PC-3 (cell line): ENCODE measurements around the gene SYCP1. TPM values are rescaled to one million over a fixed set of nuclear protein-coding genes. Genes with fewer than 3 reads are reported as not detected.

Source experiments
- ATAC-seq: fragments of 200-7000 bp; cut with Tn5 transposase; 2 replicates; pipeline ENCODE4 v1.9.1; 2020; ENCODE audit warnings: mild to moderate bottlenecking, moderate library complexity
- BruUV-seq: library from RNA; stranded (reverse); fragments of 400-500 nt; replicated peaks from 2 replicates; lab custom pipeline; 2021; lab: Mats Ljungman, UMichigan
- CTCF ChIA-PET: fragments of 300-600 bp; sonication (Branson Sonifier 250); formaldehyde crosslinking; loops from one replicate; lab custom pipeline; 2022; ENCODE audit warnings: antibody characterized with exemption; lab: Charles Lee
- POLR2A ChIA-PET: fragments of 300-600 bp; sonication (Branson Sonifier 250); formaldehyde crosslinking; loops from one replicate; lab custom pipeline; 2022; ENCODE audit warnings: antibody characterized with exemption; ENCODE audit not compliant: unreplicated experiment; lab: Charles Lee
- DNase-seq: peaks from one replicate; pipeline ENCODE4 v3.0.0-alpha.2; 2015
- H2AFZ ChIP-seq: fragments of 300-600 bp; sonication (generic); 2 replicates; pipeline ENCODE4 v1.6.0; 2016; ENCODE audit warnings: antibody characterized with exemption, low read length
- H3F3A ChIP-seq: fragments of 300-600 bp; sonication (generic); one replicate; pipeline ENCODE4 v1.6.0; 2017; ENCODE audit warnings: antibody characterized with exemption, low read length, control low read depth, mild to moderate bottlenecking; ENCODE audit not compliant: unreplicated experiment
- H3K27ac ChIP-seq: fragments of 300-600 bp; sonication (generic); 2 replicates; pipeline ENCODE4 v1.5.1; 2016; ENCODE audit warnings: mild to moderate bottlenecking, low read length
- H3K27me3 ChIP-seq: fragments of 300-600 bp; sonication (generic); 2 replicates; pipeline ENCODE4 v1.6.1; 2016; ENCODE audit warnings: low read length, mixed read lengths
- H3K36me3 ChIP-seq: fragments of 300-600 bp; sonication (generic); 2 replicates; pipeline ENCODE4 v1.6.1; 2016; ENCODE audit warnings: low read depth, mixed run types, low read length, mixed read lengths
- H3K4me1 ChIP-seq: fragments of 300-600 bp; sonication (generic); 2 replicates; pipeline ENCODE4 v1.5.1; 2016; ENCODE audit warnings: low read length; ENCODE audit not compliant: insufficient read depth
- H3K4me2 ChIP-seq: fragments of 300-600 bp; sonication (generic); 2 replicates; pipeline ENCODE4 v1.6.0; 2016; ENCODE audit warnings: low read length
- H3K4me3 ChIP-seq: fragments of 300-600 bp; sonication (generic); 2 replicates; pipeline ENCODE4 v1.5.1; 2016; ENCODE audit warnings: mild to moderate bottlenecking, low read length, mixed read lengths
- H3K79me2 ChIP-seq: fragments of 300-600 bp; sonication (generic); 2 replicates; pipeline ENCODE4 v1.6.1; 2017; ENCODE audit warnings: low read length, mixed read lengths
- H3K9ac ChIP-seq: fragments of 300-600 bp; sonication (generic); 2 replicates; pipeline ENCODE4 v1.6.0; 2016; ENCODE audit warnings: mild to moderate bottlenecking, low read length
- H3K9me2 ChIP-seq: fragments of 300-600 bp; sonication (generic); replicated peaks from 2 replicates; pipeline ENCODE4 v1.6.1; 2016; ENCODE audit warnings: mixed run types, low read length, mixed read lengths
- H3K9me3 ChIP-seq: fragments of 300-600 bp; sonication (generic); 2 replicates; pipeline ENCODE4 v1.6.1; 2016; ENCODE audit warnings: low read length, mixed read lengths
- H4K20me1 ChIP-seq: fragments of 300-600 bp; sonication (generic); 2 replicates; pipeline ENCODE4 v1.6.1; 2016; ENCODE audit warnings: low read length, mixed read lengths
- CTCF ChIP-seq: fragments of 300-600 bp; sonication (generic); conservative IDR thresholded peaks from 2 replicates; pipeline ENCODE4 v1.5.1; 2017; ENCODE audit warnings: antibody characterized with exemption, low read depth, mild to moderate bottlenecking, low read length
- EZH2 ChIP-seq: fragments of 300-600 bp; sonication (generic); IDR thresholded peaks from one replicate; pipeline ENCODE4 v1.6.1; 2017; ENCODE audit warnings: antibody characterized with exemption, mild to moderate bottlenecking, low read length; ENCODE audit not compliant: unreplicated experiment
- EZH2phosphoT487 ChIP-seq: fragments of 300-600 bp; sonication (generic); IDR thresholded peaks from 2 replicates; pipeline ENCODE4 v1.6.1; 2018; ENCODE audit warnings: mild to moderate bottlenecking, antibody characterized with exemption, low read length, borderline replicate concordance
- intact Hi-C: fragments of 100-400 bp; cut with micrococcal nuclease; formaldehyde crosslinking; loops from 2 replicates; pipeline ENCODE4 v1.9.0; 2023
- total RNA-seq: library from RNA; depleted of rRNA; stranded (reverse); fragments of >200 nt; gene quantifications from 2 replicates; pipeline ENCODE4 v1.2.3, GENCODE V29; 2014

The SYCP1 gene
- total RNA-seq, 1 experiment from 2014 or later, result not detected

DNA sequence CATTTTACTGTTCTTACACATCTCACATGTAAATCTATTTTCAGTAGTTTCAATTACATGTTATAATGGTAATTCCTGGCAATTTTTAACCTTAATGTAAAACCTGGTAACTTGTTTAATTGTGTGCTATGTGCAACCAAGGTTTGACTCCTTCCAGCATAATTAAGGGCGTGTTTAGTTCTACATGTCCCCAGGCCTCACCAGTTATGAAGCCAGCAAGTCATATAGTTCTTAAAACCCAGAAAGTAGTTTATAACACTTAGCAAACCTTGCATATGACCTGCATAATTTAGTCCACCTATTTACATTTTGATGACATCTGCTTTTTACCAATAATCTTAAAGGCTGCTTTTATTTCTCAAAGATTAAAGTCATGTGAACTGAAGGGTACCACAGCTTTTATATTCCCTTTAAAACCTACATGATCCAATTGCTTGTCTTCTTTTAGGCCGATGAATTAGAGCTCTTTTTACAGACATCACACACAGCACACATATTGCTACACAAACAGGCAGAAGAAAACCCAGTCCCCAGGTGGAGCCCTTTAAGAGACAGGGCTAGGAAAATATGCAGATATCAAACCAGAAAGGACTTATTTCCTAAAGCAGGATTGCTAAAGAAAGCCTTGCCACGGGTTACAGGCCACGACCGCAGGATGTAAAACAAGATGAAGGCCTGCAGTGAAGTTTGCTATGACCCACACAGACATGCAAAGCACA, 23.2 kb upstream of the SYCP1 start:
- H3K4me1 ChIP-seq, result no peaks in the 10 kb centered on the region
- H3F3A ChIP-seq, result no peaks in the 10 kb centered on the region
- POLR2A ChIA-PET, result no interaction called here
- H3K36me3 ChIP-seq, result no peaks in the 10 kb centered on the region
- peaks cover 6% of the 10 kb centered on the region for H3K27me3 ChIP-seq
- no peak overlapping the region for H3K4me3 ChIP-seq
- CTCF ChIA-PET, result no interaction called here
- H3K9me2 ChIP-seq, result no peaks in the 10 kb centered on the region
- intact Hi-C loops, result no loop called here
- no peaks in the 10 kb centered on the region for H3K9me3 ChIP-seq
- TF ChIP-seq EZH2phosphoT487 (no peak), EZH2 (no peak), CTCF (no peak)
- no peaks in the 10 kb centered on the region for H4K20me1 ChIP-seq
- H3K9ac ChIP-seq, result no peak overlapping the region
- no peak for ATAC-seq
- H3K27ac ChIP-seq, result no peak overlapping the region
- no peak overlapping the region for H3K4me2 ChIP-seq
- DNase-seq, result no peak
- no peaks in the 10 kb centered on the region for H3K79me2 ChIP-seq
- H2AFZ ChIP-seq, result no peak overlapping the region
- no TSS peak for BruUV-seq

DNA sequence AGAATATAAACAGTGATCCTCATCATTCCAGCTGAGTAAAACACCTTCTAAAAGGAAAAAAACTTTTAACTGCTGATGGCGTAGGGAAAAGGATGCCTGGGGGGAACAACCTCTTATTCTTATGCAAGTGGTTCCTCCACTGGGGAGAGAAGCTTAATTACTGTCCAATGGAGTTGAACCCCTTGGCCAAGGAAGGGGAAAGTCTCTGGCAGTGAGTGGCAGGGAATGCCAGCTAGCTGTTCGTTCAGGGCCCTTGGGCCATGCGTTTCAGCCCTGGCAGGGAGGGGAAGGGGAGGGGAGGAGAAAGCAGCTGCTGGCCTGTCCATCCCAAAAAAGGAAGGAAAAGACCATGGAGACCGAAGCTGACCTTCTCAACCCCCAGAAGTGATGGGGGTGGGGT, 22.6 kb upstream of the SYCP1 start:
- H3K36me3 ChIP-seq, result no peaks in the 10 kb centered on the region
- POLR2A ChIA-PET, result no interaction called here

More for the DNA sequence above, 22.6 kb upstream of the SYCP1 start:
- Histone ChIP-seq H3K9ac (no peak overlapping the region), H4K20me1 (no peaks in the 10 kb centered on the region), H3K27ac (no peak overlapping the region), H2AFZ (no peak overlapping the region), H3K27me3 (peaks cover 13% of the 10 kb centered on the region), H3K4me3 (no peak overlapping the region), H3K4me1 (no peaks in the 10 kb centered on the region), H3K4me2 (no peak overlapping the region), H3K9me3 (no peaks in the 10 kb centered on the region), H3K79me2 (no peaks in the 10 kb centered on the region), H3F3A (no peaks in the 10 kb centered on the region), H3K9me2 (no peaks in the 10 kb centered on the region)
- TF ChIP-seq EZH2phosphoT487 (no peak), CTCF (no peak), EZH2 (no peak)
- intact Hi-C loops, result no loop called here
- CTCF ChIA-PET, result no interaction called here
- DNase-seq (no peak), ATAC-seq (no peak)
- BruUV-seq, result no TSS peak
